Measurements from ENCODE around the gene SDF4.

The SDF4 gene

DNA sequence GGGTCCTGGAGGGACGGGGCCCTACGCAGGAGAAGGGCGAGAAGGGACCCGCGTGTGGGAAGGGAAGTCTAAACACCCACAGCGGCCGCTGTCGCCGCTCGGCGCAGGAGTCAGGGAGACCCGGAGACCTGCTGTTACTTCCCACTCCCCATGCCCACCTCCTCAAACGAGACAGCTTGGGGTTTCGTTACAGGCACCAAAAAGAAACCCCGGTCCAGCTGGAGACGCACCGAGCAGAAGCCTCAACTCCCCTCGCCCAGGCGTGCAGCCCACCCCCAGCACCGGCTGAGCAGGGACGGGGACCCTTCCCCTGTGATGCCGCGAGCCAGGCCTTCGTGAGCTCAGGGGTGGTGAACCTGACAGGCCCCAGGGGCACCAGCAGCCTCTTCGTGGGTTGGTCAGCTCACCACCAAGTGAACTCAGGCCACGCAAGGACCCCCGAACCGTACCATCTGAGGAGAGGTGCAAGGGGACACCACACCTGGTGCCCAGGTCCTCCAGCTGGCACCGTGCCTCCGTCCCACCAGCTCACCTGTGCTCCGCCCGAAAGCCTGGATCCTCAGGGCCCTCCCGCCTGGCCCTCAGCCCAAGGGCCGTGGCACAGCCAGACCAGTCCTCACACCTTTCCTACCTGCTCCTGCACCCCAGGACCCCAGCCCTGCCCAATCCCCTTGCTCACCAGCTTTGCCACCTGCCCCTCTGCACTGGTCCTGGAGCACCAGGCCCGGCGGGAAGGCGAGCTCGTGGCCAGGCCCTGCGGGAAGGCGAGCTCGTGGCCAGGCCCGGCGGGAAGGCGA lies 5.0 kb downstream of the SDF4 start:
- Histone ChIP-seq H3K4me1 (ENCODE audit: control insufficient read depth, insufficient read depth, low read length, poor library complexity, severe bottlenecking) (no peaks in the 10 kb centered on the region), H3K4me3 (ENCODE audit: extremely low read depth, insufficient read depth, low read length, poor library complexity, severe bottlenecking) (no peak overlapping the region), H3K36me3 (ENCODE audit: control insufficient read depth, insufficient read depth, low read length) (peaks cover 67% of the 10 kb centered on the region), H3K9me3 (ENCODE audit: control insufficient read depth, low read length) (no peaks in the 10 kb centered on the region), H3K27ac (ENCODE audit: low read depth, low read length, severe bottlenecking) (no peak overlapping the region)
- 97 to 98% methylated on average over 32 to 41 of the region's 44 CpGs for WGBS, 2 experiments (ENCODE audit: insufficient coverage in 2 of 2)

- H3K4me1 ChIP-seq (ENCODE audit: control insufficient read depth, insufficient read depth, low read length, poor library complexity, severe bottlenecking), result no peaks in the 10 kb centered on the region
- no peaks in the 10 kb centered on the region for H3K9me3 ChIP-seq (ENCODE audit: control insufficient read depth, low read length)
- H3K4me3 ChIP-seq (ENCODE audit: extremely low read depth, insufficient read depth, low read length, poor library complexity, severe bottlenecking), result no peak overlapping the region
- H3K27ac ChIP-seq (ENCODE audit: low read depth, low read length, severe bottlenecking), result no peak overlapping the region
- peaks cover 76% of the 10 kb centered on the region for H3K36me3 ChIP-seq (ENCODE audit: control insufficient read depth, insufficient read depth, low read length)
- 98 to 99% methylated on average over 18 of the region's 18 CpGs for WGBS, 2 experiments (ENCODE audit: insufficient coverage in 2 of 2)
These were observed 5.9 kb downstream of the SDF4 start for GRCh38 chr1:1225913-1226312.

DNA sequence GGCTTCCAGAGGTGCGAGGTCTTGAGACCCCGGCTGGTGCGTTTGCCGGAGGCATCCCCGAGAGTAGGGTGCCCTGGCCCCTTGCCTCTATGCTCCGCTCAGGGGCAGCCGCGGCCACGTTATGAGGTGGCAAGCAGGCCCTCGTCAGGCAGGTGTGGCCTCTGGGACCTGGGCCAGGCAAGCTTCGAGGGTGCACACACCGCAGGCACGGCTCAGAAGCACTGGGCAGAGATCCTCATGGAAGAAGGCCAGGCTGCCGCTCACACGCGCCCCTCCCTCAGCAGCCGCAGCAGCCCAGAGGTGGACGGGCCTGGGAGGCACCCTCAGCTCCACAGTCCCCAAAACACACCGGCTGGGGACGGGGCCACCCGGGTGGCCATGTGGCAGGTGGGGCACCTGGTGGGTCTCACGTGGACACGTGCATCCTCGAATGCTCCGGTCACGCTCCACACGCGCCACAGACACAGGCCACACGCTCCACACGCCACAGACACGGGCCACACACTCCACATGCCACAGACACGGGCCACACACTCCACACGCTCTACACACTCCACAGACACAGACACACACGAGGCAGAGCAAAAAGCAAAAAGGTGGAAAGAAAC lies 6.5 kb downstream of the SDF4 start:
- WGBS, 2 experiments (ENCODE audit: insufficient coverage in 2 of 2), result 95 to 99% methylated on average over 19 to 30 of the region's 34 CpGs
- H3K4me3 ChIP-seq (ENCODE audit: extremely low read depth, insufficient read depth, low read length, poor library complexity, severe bottlenecking), result no peak overlapping the region
- no peaks in the 10 kb centered on the region for H3K4me1 ChIP-seq (ENCODE audit: control insufficient read depth, insufficient read depth, low read length, poor library complexity, severe bottlenecking)
- H3K36me3 ChIP-seq (ENCODE audit: control insufficient read depth, insufficient read depth, low read length), result peaks cover 81% of the 10 kb centered on the region
- no peaks in the 10 kb centered on the region for H3K9me3 ChIP-seq (ENCODE audit: control insufficient read depth, low read length)
- no peak overlapping the region for H3K27ac ChIP-seq (ENCODE audit: low read depth, low read length, severe bottlenecking)

GRCh38 chr1:1223891-1224290 lies 7.9 kb downstream of the SDF4 start:
- H3K27ac ChIP-seq (ENCODE audit: low read depth, low read length, severe bottlenecking), result no peak overlapping the region
- H3K9me3 ChIP-seq (ENCODE audit: control insufficient read depth, low read length), result no peaks in the 10 kb centered on the region
- peaks cover 71% of the 10 kb centered on the region for H3K36me3 ChIP-seq (ENCODE audit: control insufficient read depth, insufficient read depth, low read length)
- no peaks in the 10 kb centered on the region for H3K4me1 ChIP-seq (ENCODE audit: control insufficient read depth, insufficient read depth, low read length, poor library complexity, severe bottlenecking)
- no peak overlapping the region for H3K4me3 ChIP-seq (ENCODE audit: extremely low read depth, insufficient read depth, low read length, poor library complexity, severe bottlenecking)
- 89 to 98% methylated on average over 16 to 20 of the region's 21 CpGs for WGBS, 2 experiments (ENCODE audit: insufficient coverage in 2 of 2)

DNA sequence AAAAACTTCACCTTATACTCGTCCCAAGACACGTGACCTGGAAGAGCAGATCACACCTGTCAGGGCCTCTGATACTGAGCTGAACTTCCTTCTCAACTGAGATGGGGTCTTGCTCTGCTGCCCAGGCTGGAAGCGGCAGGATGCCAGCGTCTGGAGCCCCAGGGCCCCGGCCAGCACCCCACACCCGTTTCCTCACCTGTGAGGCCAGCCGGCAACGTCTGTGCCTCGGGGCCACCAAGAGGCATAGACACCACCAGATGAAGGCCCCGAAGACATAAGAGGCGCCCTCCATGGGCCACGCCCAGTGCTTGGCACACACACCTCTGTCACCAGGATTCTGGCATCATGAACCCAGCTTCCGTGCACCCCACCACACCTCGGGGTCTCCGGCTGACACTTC lies 8.5 kb downstream of the SDF4 start:
- Histone ChIP-seq H3K4me1 (ENCODE audit: control insufficient read depth, insufficient read depth, low read length, poor library complexity, severe bottlenecking) (no peaks in the 10 kb centered on the region), H3K27ac (ENCODE audit: low read depth, low read length, severe bottlenecking) (no peak overlapping the region), H3K36me3 (ENCODE audit: control insufficient read depth, insufficient read depth, low read length) (peaks cover 72% of the 10 kb centered on the region), H3K9me3 (ENCODE audit: control insufficient read depth, low read length) (no peaks in the 10 kb centered on the region), H3K4me3 (ENCODE audit: extremely low read depth, insufficient read depth, low read length, poor library complexity, severe bottlenecking) (no peak overlapping the region)
- 98 to 99% methylated on average over 13 to 15 of the region's 15 CpGs for WGBS, 2 experiments (ENCODE audit: insufficient coverage in 2 of 2)

DNA sequence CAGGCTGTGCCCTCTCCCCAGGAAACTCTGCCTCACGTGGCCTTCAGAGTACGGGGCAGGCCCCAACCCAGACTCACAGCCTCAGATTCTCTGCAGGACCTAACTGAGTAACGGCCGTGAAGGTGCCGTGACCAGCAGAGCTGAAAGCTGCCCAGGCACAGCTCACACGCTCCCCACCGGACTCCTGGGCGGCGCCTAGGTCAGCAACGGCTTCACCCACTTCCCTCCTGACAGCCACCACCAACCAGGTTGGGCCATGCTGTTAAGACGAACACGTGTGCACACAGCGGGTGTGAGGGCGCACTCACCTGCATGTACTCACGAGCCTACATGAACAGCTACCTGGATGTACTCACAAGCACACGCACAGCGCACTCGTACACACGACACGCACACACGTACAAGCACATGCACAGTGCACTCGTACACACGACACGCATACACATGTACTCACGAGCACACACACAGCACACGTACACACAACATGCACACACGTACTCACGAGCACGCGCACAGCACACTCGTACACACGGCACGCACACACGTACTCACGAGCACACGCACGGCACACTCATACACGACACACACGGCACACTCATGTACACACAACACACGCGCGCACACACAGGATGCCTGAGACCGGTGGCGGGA lies 9.1 kb downstream of the SDF4 start:
- no peak overlapping the region for H3K27ac ChIP-seq (ENCODE audit: low read depth, low read length, severe bottlenecking)
- WGBS, 2 experiments (ENCODE audit: insufficient coverage in 2 of 2), result 96 to 97% methylated on average over 44 of the region's 44 CpGs
- no peaks in the 10 kb centered on the region for H3K9me3 ChIP-seq (ENCODE audit: control insufficient read depth, low read length)
- H3K36me3 ChIP-seq (ENCODE audit: control insufficient read depth, insufficient read depth, low read length), result peaks cover 72% of the 10 kb centered on the region
- no peak overlapping the region for H3K4me3 ChIP-seq (ENCODE audit: extremely low read depth, insufficient read depth, low read length, poor library complexity, severe bottlenecking)
- H3K4me1 ChIP-seq (ENCODE audit: control insufficient read depth, insufficient read depth, low read length, poor library complexity, severe bottlenecking), result no peaks in the 10 kb centered on the region

DNA sequence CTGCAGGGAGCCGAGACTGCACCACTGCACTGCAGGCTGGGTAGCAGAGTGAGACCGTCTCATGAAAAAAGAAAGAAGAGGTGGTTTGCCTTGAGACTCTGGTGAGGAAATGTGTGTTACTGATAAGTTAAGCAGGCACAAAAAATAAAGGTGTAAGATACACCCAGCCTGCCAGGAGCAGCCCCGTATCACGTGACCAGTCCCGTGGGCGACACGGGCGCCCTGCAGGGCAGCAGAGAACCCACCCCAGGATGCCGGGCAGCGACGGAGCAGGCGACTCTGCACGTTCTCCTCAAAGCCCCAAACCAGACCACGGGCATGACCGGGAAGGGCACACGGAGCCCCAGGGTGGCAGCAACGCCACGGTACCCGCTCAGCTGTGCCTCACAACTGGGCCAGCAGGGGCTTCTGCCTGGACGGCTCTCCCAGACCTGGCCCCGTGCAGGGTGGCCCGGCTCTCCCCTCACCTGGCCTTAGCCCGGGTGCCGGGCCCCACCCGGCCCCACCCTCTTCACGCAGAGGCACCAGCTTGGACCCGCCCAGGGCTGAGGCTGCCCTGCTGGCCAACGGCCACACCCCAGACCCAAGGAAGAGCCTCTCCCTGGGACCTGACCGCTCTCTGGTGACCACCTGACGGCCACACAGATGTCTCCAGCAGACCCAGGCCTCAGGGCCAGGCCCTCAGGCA lies 9.8 kb downstream of the SDF4 start:
- 95 to 96% methylated on average over 29 to 30 of the region's 30 CpGs for WGBS, 2 experiments (ENCODE audit: insufficient coverage in 2 of 2)
- H3K4me1 ChIP-seq (ENCODE audit: control insufficient read depth, insufficient read depth, low read length, poor library complexity, severe bottlenecking), result no peaks in the 10 kb centered on the region
- peaks cover 73% of the 10 kb centered on the region for H3K36me3 ChIP-seq (ENCODE audit: control insufficient read depth, insufficient read depth, low read length)
- H3K27ac ChIP-seq (ENCODE audit: low read depth, low read length, severe bottlenecking), result no peak overlapping the region
- no peak overlapping the region for H3K4me3 ChIP-seq (ENCODE audit: extremely low read depth, insufficient read depth, low read length, poor library complexity, severe bottlenecking)
- no peaks in the 10 kb centered on the region for H3K9me3 ChIP-seq (ENCODE audit: control insufficient read depth, low read length)

DNA sequence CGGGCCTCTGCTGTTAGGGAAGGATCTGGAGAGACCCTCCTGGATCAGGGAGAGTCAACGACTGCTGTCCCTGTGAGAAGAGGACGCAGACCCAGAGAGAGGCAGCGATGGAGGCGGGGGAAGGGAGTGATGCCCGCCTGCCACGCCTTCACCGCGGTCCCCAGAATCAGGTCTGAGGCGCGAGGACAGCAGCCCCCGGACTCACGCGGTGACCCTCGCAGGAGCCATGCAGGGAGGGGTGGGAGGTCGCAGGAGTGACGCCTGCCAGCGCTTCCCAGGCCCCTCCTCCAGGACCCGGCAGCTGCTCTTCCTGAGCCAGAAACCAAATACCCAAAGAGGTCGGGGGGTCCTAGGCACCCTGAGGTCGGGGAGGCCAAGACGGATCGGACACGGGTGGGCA lies 11.6 kb downstream of the SDF4 start:
- no peak overlapping the region for H3K4me3 ChIP-seq (ENCODE audit: extremely low read depth, insufficient read depth, low read length, poor library complexity, severe bottlenecking)
- H3K9me3 ChIP-seq (ENCODE audit: control insufficient read depth, low read length), result no peaks in the 10 kb centered on the region
- no peaks in the 10 kb centered on the region for H3K4me1 ChIP-seq (ENCODE audit: control insufficient read depth, insufficient read depth, low read length, poor library complexity, severe bottlenecking)
- 96 to 97% methylated on average over 24 of the region's 24 CpGs for WGBS, 2 experiments (ENCODE audit: insufficient coverage in 2 of 2)
- no peak overlapping the region for H3K27ac ChIP-seq (ENCODE audit: low read depth, low read length, severe bottlenecking)
- H3K36me3 ChIP-seq (ENCODE audit: control insufficient read depth, insufficient read depth, low read length), result peaks cover 64% of the 10 kb centered on the region

DNA sequence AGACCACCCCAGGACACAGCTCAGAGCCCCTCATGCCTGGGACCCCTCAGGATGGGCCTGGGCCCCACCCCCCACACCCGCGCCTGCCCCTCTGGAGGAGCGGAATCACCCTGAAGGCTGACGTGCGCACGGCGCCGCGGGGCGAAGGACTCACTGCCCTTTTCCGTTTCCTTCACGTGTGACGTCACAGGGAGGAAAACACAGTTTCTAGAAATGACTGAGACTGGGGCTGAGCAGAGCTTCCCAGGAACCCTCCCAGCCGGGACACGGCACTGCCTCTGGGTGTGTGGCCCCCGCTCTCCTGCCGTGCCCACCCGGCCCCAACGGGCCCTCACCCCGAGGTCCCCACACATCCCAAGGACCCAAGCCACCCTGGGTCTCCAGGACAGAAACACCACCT lies 12.5 kb downstream of the SDF4 start:
- Histone ChIP-seq H3K36me3 (ENCODE audit: control insufficient read depth, insufficient read depth, low read length) (peaks cover 56% of the 10 kb centered on the region), H3K4me3 (ENCODE audit: extremely low read depth, insufficient read depth, low read length, poor library complexity, severe bottlenecking) (no peak overlapping the region), H3K9me3 (ENCODE audit: control insufficient read depth, low read length) (no peaks in the 10 kb centered on the region), H3K27ac (ENCODE audit: low read depth, low read length, severe bottlenecking) (no peak overlapping the region), H3K4me1 (ENCODE audit: control insufficient read depth, insufficient read depth, low read length, poor library complexity, severe bottlenecking) (no peaks in the 10 kb centered on the region)
- WGBS, 2 experiments (ENCODE audit: insufficient coverage in 2 of 2), result 96 to 98% methylated on average over 16 to 20 of the region's 20 CpGs

- no peak overlapping the region for H3K27ac ChIP-seq (ENCODE audit: low read depth, low read length, severe bottlenecking)
- WGBS, 2 experiments (ENCODE audit: insufficient coverage in 2 of 2), result 93 to 94% methylated on average over 34 to 36 of the region's 36 CpGs
- H3K4me3 ChIP-seq (ENCODE audit: extremely low read depth, insufficient read depth, low read length, poor library complexity, severe bottlenecking), result no peak overlapping the region
- H3K4me1 ChIP-seq (ENCODE audit: control insufficient read depth, insufficient read depth, low read length, poor library complexity, severe bottlenecking), result no peaks in the 10 kb centered on the region
- H3K36me3 ChIP-seq (ENCODE audit: control insufficient read depth, insufficient read depth, low read length), result peaks cover 56% of the 10 kb centered on the region
- no peaks in the 10 kb centered on the region for H3K9me3 ChIP-seq (ENCODE audit: control insufficient read depth, low read length)
These were observed 13.1 kb downstream of the SDF4 start for GRCh38 chr1:1218524-1219200.
